DND-41 (cell line): ENCODE measurements around the gene HDLBP.

ENCODE experiments used
- EZH2 ChIP-seq: IDR thresholded peaks from 3 replicates; pipeline ENCODE4 v1.6.1; 2012; ENCODE audit warnings: borderline replicate concordance, low read depth, mild to moderate bottlenecking, moderate library complexity, low read length, inconsistent platforms; ENCODE audit not compliant: severe bottlenecking
- TF ChIP-seq, protein P1 (sequence below): IDR thresholded peaks from 2 replicates; pipeline ENCODE4 v1.5.1; 2012; ENCODE audit warnings: borderline replicate concordance, low read length, moderate library complexity, mild to moderate bottlenecking; ENCODE audit not compliant: poor library complexity, severe bottlenecking; ENCODE audit errors: extremely low read depth

DNA sequence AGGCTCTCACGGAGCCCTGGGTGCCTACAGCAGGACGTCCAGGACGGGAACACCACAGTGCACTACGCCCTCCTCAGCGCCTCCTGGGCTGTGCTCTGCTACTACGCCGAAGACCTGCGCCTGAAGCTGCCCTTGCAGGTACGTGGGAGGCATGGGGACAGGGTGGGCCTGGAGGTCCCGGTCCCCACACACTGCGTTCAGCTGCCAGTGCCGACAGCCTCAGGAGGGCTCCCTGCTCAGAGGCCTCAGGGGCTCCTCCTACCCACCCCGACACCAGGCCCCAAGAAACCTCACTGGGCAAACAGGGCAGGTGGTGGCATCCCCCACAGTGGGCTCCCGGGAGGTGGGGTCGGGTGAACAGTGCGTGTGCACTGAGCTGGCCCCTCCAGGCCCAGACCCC, 116.2 kb downstream of the HDLBP start:
- no peak for TF ChIP-seq EZH2
- TF ChIP-seq, protein P1, sequence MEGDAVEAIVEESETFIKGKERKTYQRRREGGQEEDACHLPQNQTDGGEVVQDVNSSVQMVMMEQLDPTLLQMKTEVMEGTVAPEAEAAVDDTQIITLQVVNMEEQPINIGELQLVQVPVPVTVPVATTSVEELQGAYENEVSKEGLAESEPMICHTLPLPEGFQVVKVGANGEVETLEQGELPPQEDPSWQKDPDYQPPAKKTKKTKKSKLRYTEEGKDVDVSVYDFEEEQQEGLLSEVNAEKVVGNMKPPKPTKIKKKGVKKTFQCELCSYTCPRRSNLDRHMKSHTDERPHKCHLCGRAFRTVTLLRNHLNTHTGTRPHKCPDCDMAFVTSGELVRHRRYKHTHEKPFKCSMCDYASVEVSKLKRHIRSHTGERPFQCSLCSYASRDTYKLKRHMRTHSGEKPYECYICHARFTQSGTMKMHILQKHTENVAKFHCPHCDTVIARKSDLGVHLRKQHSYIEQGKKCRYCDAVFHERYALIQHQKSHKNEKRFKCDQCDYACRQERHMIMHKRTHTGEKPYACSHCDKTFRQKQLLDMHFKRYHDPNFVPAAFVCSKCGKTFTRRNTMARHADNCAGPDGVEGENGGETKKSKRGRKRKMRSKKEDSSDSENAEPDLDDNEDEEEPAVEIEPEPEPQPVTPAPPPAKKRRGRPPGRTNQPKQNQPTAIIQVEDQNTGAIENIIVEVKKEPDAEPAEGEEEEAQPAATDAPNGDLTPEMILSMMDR, result no peak
